GM19324 (cell line): Measurements from ENCODE around the gene RANBP10.
"Not testable (repeated sequence)": the region's sequence is repeated elsewhere in the genome, so short reads cannot be mapped to it uniquely, and the experiment has no call there.

Experiments
- ATAC-seq: cut with Tn5 transposase; IDR thresholded peaks from one replicate; pipeline ENCODE4 v1.9.1; 2021; ENCODE audit warnings: mild to moderate bottlenecking, moderate library complexity; ENCODE audit not compliant: unreplicated experiment, low FRiP score

Gene RANBP10

GRCh38 chr16:67781565-67781921 lies 24.8 kb downstream of the RANBP10 start:
- ATAC-seq, result no peak

- no peak for ATAC-seq
Measured at GRCh38 chr16:67780847-67781564, 25.4 kb downstream of the RANBP10 start.

GRCh38 chr16:67779256-67780014 lies 26.9 kb downstream of the RANBP10 start:
- ATAC-seq, result no peak

- no peak for ATAC-seq
Measured at GRCh38 chr16:67775273-67775672, 31.1 kb downstream of the RANBP10 start.

- ATAC-seq, result no peak
Measured at GRCh38 chr16:67774457-67774853, 31.9 kb downstream of the RANBP10 start.

- ATAC-seq, result no peak
Measured at GRCh38 chr16:67773569-67774456, 32.5 kb downstream of the RANBP10 start.

- no peak for ATAC-seq
Measured at GRCh38 chr16:67773099-67773498, 33.3 kb downstream of the RANBP10 start.

GRCh38 chr16:67770346-67770991 lies 35.9 kb downstream of the RANBP10 start:
- ATAC-seq, result no peak

GRCh38 chr16:67767953-67768352 lies 38.4 kb downstream of the RANBP10 start:
- ATAC-seq, result no peak

GRCh38 chr16:67766291-67766690 lies 40.1 kb downstream of the RANBP10 start:
- no peak for ATAC-seq

- ATAC-seq, result no peak
Measured at GRCh38 chr16:67764158-67764667, 42.1 kb downstream of the RANBP10 start.

GRCh38 chr16:67763066-67763465 lies 43.3 kb downstream of the RANBP10 start:
- ATAC-seq, result no peak

GRCh38 chr16:67762385-67762784 lies 44.0 kb downstream of the RANBP10 start:
- ATAC-seq, result no peak

GRCh38 chr16:67761924-67762323 lies 44.4 kb downstream of the RANBP10 start:
- no peak for ATAC-seq

GRCh38 chr16:67760956-67761230 lies 45.5 kb downstream of the RANBP10 start:
- no peak for ATAC-seq

GRCh38 chr16:67760206-67760955 lies 46.0 kb downstream of the RANBP10 start:
- no peak for ATAC-seq

GRCh38 chr16:67758966-67759365 lies 47.4 kb downstream of the RANBP10 start:
- ATAC-seq, result no peak

GRCh38 chr16:67758006-67758405 lies 48.4 kb downstream of the RANBP10 start:
- ATAC-seq, result no peak

- ATAC-seq, result no peak
Measured at GRCh38 chr16:67752641-67753040, 53.7 kb downstream of the RANBP10 start.

- not testable (repeated sequence) for ATAC-seq
Measured at GRCh38 chr16:67751331-67751730, 55.0 kb downstream of the RANBP10 start.
